Measurements from ENCODE around the gene RAC3. TPM values are rescaled to one million over a fixed set of nuclear protein-coding genes. Genes with fewer than 3 reads are reported as not detected.

Gene RAC3
- total RNA-seq, 4 donors from 2014 or later, result 1.8 to 2.5 (median 2.2) TPM

DNA sequence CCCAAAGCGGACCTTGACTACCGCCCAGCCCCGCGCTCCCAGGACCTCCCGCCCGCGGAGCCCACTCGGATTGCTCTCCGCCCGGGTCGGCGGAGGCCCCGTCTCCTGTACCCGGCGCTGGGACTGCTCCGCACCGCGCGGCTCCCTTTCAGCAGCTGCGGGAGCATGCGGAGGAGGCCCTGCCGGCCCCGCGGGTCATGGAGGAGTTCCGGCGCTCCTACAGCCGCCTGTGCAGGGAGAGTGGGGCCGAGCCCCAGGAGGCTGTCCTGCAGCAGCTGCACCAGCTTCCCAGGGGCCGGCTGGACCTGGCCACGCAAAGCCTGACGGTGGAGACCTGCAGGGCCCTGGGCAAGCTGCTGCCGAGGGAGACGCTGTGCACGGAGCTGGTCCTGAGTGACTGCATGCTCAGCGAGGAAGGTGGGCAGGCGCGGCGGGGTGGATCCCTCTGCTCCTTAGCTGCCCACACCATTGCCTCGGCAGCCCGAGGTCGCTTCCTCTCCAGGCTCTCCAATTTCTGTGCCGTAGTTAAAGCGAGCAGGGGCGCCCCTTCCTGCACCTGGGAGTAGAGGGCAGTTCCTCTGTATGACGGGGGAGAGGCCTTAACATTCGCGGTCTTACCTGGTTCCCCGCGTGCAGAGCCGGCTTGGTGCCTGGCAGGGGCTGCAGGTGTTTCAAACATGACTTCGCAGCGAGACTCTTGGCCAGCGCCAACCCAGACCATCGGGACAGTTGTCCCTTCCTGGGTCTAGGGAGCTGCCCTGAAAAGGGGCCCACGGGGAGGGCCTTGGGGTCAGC lies 7.8 kb upstream of the RAC3 start:
- TF ChIP-seq EP300 (IDR thresholded peaks at IDR 0.05) (no peak), POLR2A (IDR thresholded peaks at IDR 0.05; ENCODE audit: low read depth) (no peak), POLR2AphosphoS5 (IDR thresholded peaks at IDR 0.05) (no peak)
- TF ChIP-seq, protein P1, sequence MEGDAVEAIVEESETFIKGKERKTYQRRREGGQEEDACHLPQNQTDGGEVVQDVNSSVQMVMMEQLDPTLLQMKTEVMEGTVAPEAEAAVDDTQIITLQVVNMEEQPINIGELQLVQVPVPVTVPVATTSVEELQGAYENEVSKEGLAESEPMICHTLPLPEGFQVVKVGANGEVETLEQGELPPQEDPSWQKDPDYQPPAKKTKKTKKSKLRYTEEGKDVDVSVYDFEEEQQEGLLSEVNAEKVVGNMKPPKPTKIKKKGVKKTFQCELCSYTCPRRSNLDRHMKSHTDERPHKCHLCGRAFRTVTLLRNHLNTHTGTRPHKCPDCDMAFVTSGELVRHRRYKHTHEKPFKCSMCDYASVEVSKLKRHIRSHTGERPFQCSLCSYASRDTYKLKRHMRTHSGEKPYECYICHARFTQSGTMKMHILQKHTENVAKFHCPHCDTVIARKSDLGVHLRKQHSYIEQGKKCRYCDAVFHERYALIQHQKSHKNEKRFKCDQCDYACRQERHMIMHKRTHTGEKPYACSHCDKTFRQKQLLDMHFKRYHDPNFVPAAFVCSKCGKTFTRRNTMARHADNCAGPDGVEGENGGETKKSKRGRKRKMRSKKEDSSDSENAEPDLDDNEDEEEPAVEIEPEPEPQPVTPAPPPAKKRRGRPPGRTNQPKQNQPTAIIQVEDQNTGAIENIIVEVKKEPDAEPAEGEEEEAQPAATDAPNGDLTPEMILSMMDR (IDR thresholded peaks at IDR 0.05), result no peak
- Histone ChIP-seq H3K27me3 (no peaks in the 10 kb centered on the region), H3K4me3 (peak overlapping the region; percentile 78 to 96 (median 86)), H3K4me1 (peaks cover 26 to 50% (median 38%) of the 10 kb centered on the region in 4 donors), H3K27ac (replicated peaks in 1 of 4) (peak overlapping the region in 3 of 4 donors; percentile 56 to 63 (median 59)), H3K9me3 (no peaks in the 10 kb centered on the region), H3K36me3 (peaks cover 0 to 35% (median 17%) of the 10 kb centered on the region in 4 donors)
- WGBS, result 11% methylated on average over 16 of the region's 55 CpGs
- no peak for DNase-seq (ENCODE audit: extremely low spot score)
- intact Hi-C loops (cut with DNase I), result no loop called here

GRCh38 chr17:82024859-82025258 lies 6.6 kb upstream of the RAC3 start:
- H3K4me1 ChIP-seq, result peaks cover 24 to 48% (median 39%) of the 10 kb centered on the region in 4 donors
- intact Hi-C loops (cut with DNase I), result no loop called here
- 90% methylated on average over 8 of the region's 17 CpGs for WGBS

DNA sequence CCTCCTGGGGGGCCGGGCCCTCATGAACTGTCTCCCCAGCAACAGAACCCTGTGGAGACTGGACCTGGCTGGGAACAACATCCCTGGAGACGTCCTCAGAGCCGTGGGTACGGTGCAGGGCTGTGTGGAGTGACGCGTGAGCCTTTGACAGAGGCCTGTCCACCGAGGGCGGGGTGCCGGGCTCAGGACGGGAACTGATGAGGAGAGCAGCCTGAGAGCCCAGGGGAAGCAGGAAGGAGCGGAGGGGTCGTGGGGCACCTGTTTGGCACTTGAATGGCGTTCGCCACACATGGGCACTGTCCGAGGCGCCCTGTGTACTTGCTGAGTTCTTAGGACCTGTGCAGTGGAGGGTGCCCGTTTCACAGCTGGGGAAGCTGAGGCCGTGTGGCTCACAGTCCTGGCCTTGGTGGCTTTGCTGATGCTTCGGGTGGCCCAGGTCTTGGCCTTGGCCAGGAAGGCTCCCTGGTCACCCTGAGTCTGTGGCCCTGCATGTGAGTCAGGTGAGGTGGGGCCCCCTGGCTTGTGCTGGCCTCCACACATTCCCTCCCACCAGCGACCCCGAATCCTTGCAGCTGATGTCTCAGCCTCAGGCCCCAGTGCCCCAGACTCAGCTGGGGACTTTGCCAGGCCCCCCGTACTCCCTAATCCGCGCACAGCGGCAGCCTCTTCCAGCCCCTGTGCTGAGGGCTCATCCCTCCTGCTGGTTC lies 5.9 kb upstream of the RAC3 start:
- H3K36me3 ChIP-seq, result peaks cover 0 to 30% (median 16%) of the 10 kb centered on the region in 4 donors
- no peak overlapping the region for H3K27ac ChIP-seq (replicated peaks in 1 of 4)
- DNase-seq (ENCODE audit: extremely low spot score), result no peak
- H3K4me1 ChIP-seq, result peaks cover 26 to 48% (median 40%) of the 10 kb centered on the region in 4 donors
- no peak for TF ChIP-seq EP300 (IDR thresholded peaks at IDR 0.05)
- TF ChIP-seq, protein P1 (IDR thresholded peaks at IDR 0.05), result no peak
- TF ChIP-seq POLR2A (IDR thresholded peaks at IDR 0.05; ENCODE audit: low read depth), result no peak
- TF ChIP-seq POLR2AphosphoS5 (IDR thresholded peaks at IDR 0.05), result no peak
- peaks cover 0 to 5% (median 0%) of the 10 kb centered on the region in 4 donors for H3K27me3 ChIP-seq
- no peak overlapping the region for H3K4me3 ChIP-seq
- 90% methylated on average over 25 of the region's 25 CpGs for WGBS
- intact Hi-C loops (cut with DNase I), result no loop called here
- no peaks in the 10 kb centered on the region for H3K9me3 ChIP-seq

More at GRCh38 chr17:82024859-82025258, 6.6 kb upstream of the RAC3 start:
- Histone ChIP-seq H3K9me3 (no peaks in the 10 kb centered on the region), H3K36me3 (peaks cover 0 to 30% (median 16%) of the 10 kb centered on the region in 4 donors), H3K27me3 (peaks cover 0 to 5% (median 0%) of the 10 kb centered on the region in 4 donors), H3K4me3 (no peak overlapping the region), H3K27ac (replicated peaks in 1 of 4) (no peak overlapping the region)
- TF ChIP-seq, protein P1 (IDR thresholded peaks at IDR 0.05), result no peak
- TF ChIP-seq POLR2AphosphoS5 (IDR thresholded peaks at IDR 0.05) (no peak), POLR2A (IDR thresholded peaks at IDR 0.05; ENCODE audit: low read depth) (no peak), EP300 (IDR thresholded peaks at IDR 0.05) (no peak)
- DNase-seq (ENCODE audit: extremely low spot score), result no peak

DNA sequence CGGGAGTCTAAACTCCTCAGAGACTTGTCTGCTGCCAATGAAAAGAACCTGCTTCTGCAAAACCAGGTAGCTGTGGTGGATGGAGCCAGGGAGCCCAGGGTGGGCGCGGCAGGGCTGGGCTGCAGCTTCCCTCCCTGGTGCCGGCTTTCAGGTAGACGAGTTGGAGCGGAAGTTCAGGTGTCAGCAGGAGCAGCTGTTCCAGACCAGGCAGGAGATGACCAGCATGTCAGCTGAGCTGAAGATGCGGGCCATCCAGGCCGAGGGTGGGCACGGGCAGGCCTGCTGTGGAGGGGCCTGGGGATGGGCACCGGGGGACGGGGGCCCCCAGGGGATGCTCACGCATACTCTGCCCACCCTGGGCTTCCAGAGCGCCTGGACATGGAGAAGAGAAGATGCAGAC lies 3.2 kb upstream of the RAC3 start:
- H3K4me1 ChIP-seq, result peaks cover 27 to 45% (median 37%) of the 10 kb centered on the region in 4 donors
- no peaks in the 10 kb centered on the region for H3K9me3 ChIP-seq
- peaks cover 0 to 30% (median 16%) of the 10 kb centered on the region in 4 donors for H3K36me3 ChIP-seq
- H3K27ac ChIP-seq (replicated peaks in 1 of 4), result no peak overlapping the region
- TF ChIP-seq EP300 (IDR thresholded peaks at IDR 0.05) (no peak), POLR2AphosphoS5 (IDR thresholded peaks at IDR 0.05) (no peak), POLR2A (IDR thresholded peaks at IDR 0.05; ENCODE audit: low read depth) (no peak)
- TF ChIP-seq, protein P1 (IDR thresholded peaks at IDR 0.05), result no peak
- peaks cover 0 to 18% (median 6%) of the 10 kb centered on the region in 4 donors for H3K27me3 ChIP-seq
- DNase-seq (ENCODE audit: extremely low spot score), result no peak
- WGBS, result 97% methylated on average over 8 of the region's 13 CpGs
- no peak overlapping the region for H3K4me3 ChIP-seq
- intact Hi-C loops (cut with DNase I), result no loop called here

Data from esophagus muscularis mucosa (tissue), 4 donors.